Astrocyte (in vitro differentiated cells and primary cell): Measurements from ENCODE around the gene TAGLN.

Experiments
- CTCF ChIP-seq: IDR thresholded peaks from 2 replicates; pipeline ENCODE4 v1.5.1; 2011; ENCODE audit warnings: low read depth, mild to moderate bottlenecking, inconsistent platforms, low read length, moderate library complexity; ENCODE audit not compliant: insufficient read depth
- EZH2 ChIP-seq: IDR thresholded peaks from 2 replicates; pipeline ENCODE4 v1.6.1; 2012; ENCODE audit warnings: mild to moderate bottlenecking, low read length, inconsistent platforms; ENCODE audit not compliant: insufficient read depth

GRCh38 chr11:117175781-117176180, 23.4 kb upstream of the TAGLN start:
- TF ChIP-seq CTCF (no peak), EZH2 (no peak)
